B cell (primary cell): ENCODE measurements around the gene IST1. TPM values are rescaled to one million over a fixed set of nuclear protein-coding genes. Genes with fewer than 3 reads are reported as not detected.

Experiments used
- ATAC-seq: fragments of 200-7000 bp; cut with Tn5 transposase; one replicate; pipeline ENCODE4 v1.10.0; 2021; ENCODE audit warnings: low read depth, mild to moderate bottlenecking, moderate number of reproducible peaks, moderate library complexity
- CTCF ChIA-PET: fragments of 350-600 bp; sonication (Branson Sonifier 250); formaldehyde crosslinking; loops from one replicate; lab custom pipeline; 2021; ENCODE audit warnings: antibody characterized with exemption, inconsistent platforms; lab: Charles Lee
- POLR2A ChIA-PET: fragments of 350-600 bp; sonication (Branson Sonifier 250); formaldehyde crosslinking; loops from one replicate; lab custom pipeline; 2021; ENCODE audit warnings: antibody characterized with exemption; lab: Charles Lee
- DNase-seq: peaks from one replicate; pipeline ENCODE4 v3.0.0; 2013
- H2AFZ ChIP-seq: 2 replicates; pipeline ENCODE4 v1.6.1; 2012; ENCODE audit warnings: mild to moderate bottlenecking, low read depth, low read length; ENCODE audit not compliant: insufficient read depth, poor library complexity, severe bottlenecking
- H3K27ac ChIP-seq, 2 donors: 1 replicate in 1 of 2; 2 replicates in 1 of 2; pipeline ENCODE4 v1.5.1; 2012 to 2013; ENCODE audit warnings: low read length in 2 of 2, mild to moderate bottlenecking in 2 of 2, moderate library complexity in 1 of 2
- H3K27me3 ChIP-seq, 4 experiments: fragments of 200-600 bp in 1 of 4; sonication (generic) in 1 of 4; replicated peaks in 1 of 4; 1 replicate in 2 of 4; 2 replicates in 2 of 4; pipeline versions ENCODE4 v1.6.1 to v1.7.0; 2013 to 2016; ENCODE audit warnings: low read length in 3 of 4, mild to moderate bottlenecking in 2 of 4, mixed read lengths in 1 of 4, moderate library complexity in 1 of 4; ENCODE audit not compliant: insufficient read depth in 4 of 4, control insufficient read depth in 3 of 4; ENCODE audit errors: control extremely low read depth in 1 of 4
- H3K36me3 ChIP-seq, 2 experiments: replicated peaks in 1 of 2; 1 replicate in 1 of 2; 2 replicates in 1 of 2; pipeline versions ENCODE4 v1.6.1 to v1.7.1; 2013; ENCODE audit warnings: low read length in 1 of 2; ENCODE audit not compliant: insufficient read depth in 2 of 2, control insufficient read depth in 1 of 2; ENCODE audit errors: control extremely low read depth in 1 of 2, extremely low read depth in 1 of 2
- H3K4me1 ChIP-seq, 2 donors: fragments of 200-600 bp in 1 of 2; sonication (generic) in 1 of 2; 1 replicate in 1 of 2; 2 replicates in 1 of 2; pipeline versions ENCODE4 v1.5.1 to v1.6.1; 2013 to 2017; ENCODE audit warnings: low read length in 2 of 2; ENCODE audit not compliant: control insufficient read depth in 2 of 2, insufficient read depth in 2 of 2
- H3K4me2 ChIP-seq: replicated peaks from 2 replicates; pipeline ENCODE3; 2012; ENCODE audit warnings: mild to moderate bottlenecking, low read depth, low read length; ENCODE audit not compliant: poor library complexity, severe bottlenecking
- H3K4me3 ChIP-seq, 5 experiments: fragments of 200-600 bp in 1 of 5; sonication (generic) in 1 of 5; 1 replicate in 3 of 5; 2 replicates in 2 of 5; pipeline versions ENCODE4 v1.5.1 to v1.7.0; 2011 to 2016; ENCODE audit warnings: low read length in 4 of 5, mild to moderate bottlenecking in 4 of 5, low read depth in 2 of 5, control low read depth in 1 of 5, moderate library complexity in 1 of 5; ENCODE audit not compliant: insufficient read depth in 1 of 5; ENCODE audit errors: control extremely low read depth in 1 of 5, extremely low read depth in 1 of 5
- H3K79me2 ChIP-seq: fragments of 200-600 bp; sonication (generic); one replicate; pipeline ENCODE4 v1.6.0; 2016; ENCODE audit warnings: low read length; ENCODE audit not compliant: control insufficient read depth, insufficient read depth
- H3K9ac ChIP-seq: fragments of 200-600 bp; sonication (generic); 2 replicates; pipeline ENCODE4 v1.6.1; 2017; ENCODE audit warnings: mild to moderate bottlenecking, low read length, moderate library complexity
- H3K9me3 ChIP-seq, 3 donors: one replicate each; pipeline versions ENCODE4 v1.6.1 to v1.7.1; 2013; ENCODE audit warnings: low read length in 2 of 3; ENCODE audit not compliant: control insufficient read depth in 2 of 3, insufficient read depth in 1 of 3; ENCODE audit errors: control extremely low read depth in 1 of 3
- H4K20me1 ChIP-seq: 2 replicates; pipeline ENCODE4 v1.6.0; 2012; ENCODE audit warnings: mild to moderate bottlenecking, low read length; ENCODE audit not compliant: insufficient read depth, control insufficient read depth, poor library complexity, severe bottlenecking
- H3K27ac Mint-ChIP-seq: one replicate; pipeline ENCODE4 v1.8.0; 2021; ENCODE audit warnings: mixed read lengths
- H3K27me3 Mint-ChIP-seq: one replicate; pipeline ENCODE4 v1.8.0; 2021; ENCODE audit warnings: mixed read lengths
- H3K4me1 Mint-ChIP-seq: one replicate; pipeline ENCODE4 v1.8.0; 2021; ENCODE audit warnings: mixed read lengths
- H3K4me3 Mint-ChIP-seq: one replicate; pipeline ENCODE4 v1.8.0; 2021; ENCODE audit warnings: mixed read lengths
- H3K9me3 Mint-ChIP-seq: one replicate; pipeline ENCODE4 v1.8.0; 2022; ENCODE audit warnings: mixed read lengths; ENCODE audit not compliant: insufficient read depth
- CTCF ChIP-seq: fragments of 200-600 bp; IDR thresholded peaks from one replicate; pipeline ENCODE4 v1.8.0; 2022; ENCODE audit warnings: antibody characterized with exemption, mild to moderate bottlenecking
- EZH2 ChIP-seq: IDR thresholded peaks from 2 replicates; pipeline ENCODE4 v1.6.1; 2012; ENCODE audit warnings: borderline replicate concordance, low read depth, mild to moderate bottlenecking, moderate library complexity, low read length; ENCODE audit not compliant: insufficient read depth, poor library complexity, severe bottlenecking
- WGBS: methylation state at CpG from one replicate; pipeline ENCODE4 v1.1.5; 2013; ENCODE audit warnings: missing lambda C conversion rate; ENCODE audit not compliant: insufficient coverage; 5-methylcytosine and 5-hydroxymethylcytosine counted together
- intact Hi-C: fragments of 100-400 bp; cut with micrococcal nuclease; formaldehyde crosslinking; loops from one replicate; pipeline ENCODE4 v1.10.0; 2022
- polyA plus RNA-seq: library from polyadenylated mRNA; depleted of rRNA; stranded (reverse); fragments of >200 nt; gene quantifications from 2 replicates; pipeline ENCODE4 v1.2.3, GENCODE V29; 2012
- total RNA-seq, 2 donors: library from RNA; stranded (reverse); fragments of 120-200 nt in 1 of 2; gene quantifications; 1 replicate in 1 of 2; 2 replicates in 1 of 2; pipeline versions ENCODE4 v1.2.3 to v1.2.4, GENCODE V29; 2013 to 2022

Gene IST1
- total and polyA plus RNA-seq, 2 donors (not counting 1 experiment from before 2014, with no cell fraction given) = 182 to 268 TPM

GRCh38 chr16:71973001-71973400 is 77.7 kb downstream of the IST1 start:
- H3K9me3 Mint-ChIP-seq = no peaks in the 10 kb centered on the region
- intact Hi-C loops = no loop called here
- no peaks in the 10 kb centered on the region for H3K4me1 ChIP-seq
- DNase-seq (no peak), ATAC-seq (no peak)
- H3K4me3 ChIP-seq = no peak overlapping the region
- TF ChIP-seq EZH2 (no peak), CTCF (no peak)
- no peak overlapping the region for H3K4me3 Mint-ChIP-seq
- H3K9me3 ChIP-seq = no peaks in the 10 kb centered on the region
- ChIA-PET CTCF (interaction anchor here (2.5 kb wide), 1 partner anchor 11 kb away, joined by 11 read pairs; no protein-coding TSS in a partner anchor), POLR2A (no interaction called here)
- H3K27ac ChIP-seq = no peak overlapping the region
- no peaks in the 10 kb centered on the region for H3K27me3 ChIP-seq
- H3K4me2 ChIP-seq = no peak overlapping the region
- H3K27ac Mint-ChIP-seq = no peak overlapping the region
- H4K20me1 ChIP-seq = no peaks in the 10 kb centered on the region
- H3K9ac ChIP-seq = no peak overlapping the region
- H3K79me2 ChIP-seq = no peaks in the 10 kb centered on the region
- WGBS = 82% methylated on average over 9 of the region's 9 CpGs
- H3K27me3 Mint-ChIP-seq = peaks cover under 1% of the 10 kb centered on the region
- no peaks in the 10 kb centered on the region for H3K4me1 Mint-ChIP-seq
- H2AFZ ChIP-seq = no peak overlapping the region
- no peaks in the 10 kb centered on the region for H3K36me3 ChIP-seq

DNA sequence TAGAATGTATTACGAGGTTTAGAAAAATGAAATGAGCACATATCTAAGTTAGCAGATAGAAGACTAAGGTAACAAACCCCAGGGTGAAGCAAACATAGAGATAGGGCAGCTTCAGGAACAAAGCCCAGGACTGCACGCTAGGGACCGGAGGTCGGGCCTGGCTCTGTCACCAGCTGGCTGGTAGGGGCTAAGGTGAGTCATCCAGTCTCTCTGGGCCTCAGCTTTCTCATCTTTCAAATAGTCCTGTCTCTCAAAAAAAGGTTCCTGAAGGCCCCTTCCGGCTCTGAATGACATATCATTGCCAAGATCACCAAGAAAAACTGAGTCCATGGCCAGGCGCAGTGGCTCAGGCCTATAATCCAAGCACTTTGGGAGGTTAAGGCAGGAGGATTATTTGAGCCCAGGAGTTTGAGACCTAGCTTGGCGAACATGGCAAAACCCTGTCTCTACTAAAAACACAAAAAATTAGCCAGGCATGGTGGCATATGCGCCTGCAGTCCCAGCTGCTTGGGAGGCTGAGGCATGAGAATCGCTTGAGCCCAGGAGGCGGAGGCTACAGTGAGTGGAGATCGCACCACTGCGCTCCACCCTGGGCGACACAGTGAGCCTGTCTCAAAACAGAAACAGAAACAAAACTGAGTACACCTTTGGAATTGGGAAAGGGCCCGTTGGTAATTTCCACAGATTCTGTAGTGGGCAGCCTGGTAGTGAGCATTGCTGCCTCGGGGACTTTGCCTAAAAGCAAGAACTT is 78.9 kb downstream of the IST1 start:
- H3K79me2 ChIP-seq = no peaks in the 10 kb centered on the region
- TF ChIP-seq EZH2 = no peak
- TF ChIP-seq CTCF = no peak
- no peak overlapping the region for H3K9ac ChIP-seq
- ATAC-seq (no peak), DNase-seq (no peak)
- H3K27me3 Mint-ChIP-seq = peaks cover 2% of the 10 kb centered on the region
- intact Hi-C loops = no loop called here
- no peaks in the 10 kb centered on the region for H4K20me1 ChIP-seq
- no peaks in the 10 kb centered on the region for H3K36me3 ChIP-seq
- 96% methylated on average over 12 of the region's 15 CpGs for WGBS
- H3K27ac ChIP-seq = no peak overlapping the region
- H3K4me2 ChIP-seq = no peak overlapping the region
- H3K9me3 ChIP-seq = no peaks in the 10 kb centered on the region
- CTCF ChIA-PET = no interaction called here
- H3K4me3 ChIP-seq = no peak overlapping the region
- H3K27ac Mint-ChIP-seq = no peak overlapping the region
- H3K4me1 Mint-ChIP-seq = no peaks in the 10 kb centered on the region
- no peaks in the 10 kb centered on the region for H3K27me3 ChIP-seq
- H3K4me3 Mint-ChIP-seq = no peak overlapping the region
- POLR2A ChIA-PET = no interaction called here
- H3K9me3 Mint-ChIP-seq = no peaks in the 10 kb centered on the region
- no peaks in the 10 kb centered on the region for H3K4me1 ChIP-seq
- no peak overlapping the region for H2AFZ ChIP-seq

Other genes with a start within 250 kb of the IST1 start
- gene PHLPP2, start 170.8 kb upstream of the IST1 start, total RNA-seq = 16.1 and 17.6 TPM in 2 replicates
- gene PHLPP2, start 170.8 kb upstream of the IST1 start, polyA plus RNA-seq = 7.2 and 10.8 TPM in 2 replicates
- gene AP1G1, start 86.7 kb upstream of the IST1 start, total RNA-seq = 142 and 159 TPM in 2 replicates
- 43.8 and 87.6 TPM in 2 replicates for gene AP1G1, start 86.7 kb upstream of the IST1 start, polyA plus RNA-seq
- gene ATXN1L, start 49.6 kb upstream of the IST1 start, total RNA-seq = 38.4 and 39.5 TPM in 2 replicates
- gene ATXN1L, start 49.6 kb upstream of the IST1 start, polyA plus RNA-seq = 21.3 and 43.4 TPM in 2 replicates
- 31.2 and 35.6 TPM in 2 replicates for gene ZNF821, start 11.3 kb upstream of the IST1 start, total RNA-seq
- gene ZNF821, start 11.3 kb upstream of the IST1 start, polyA plus RNA-seq = 35.8 and 38.1 TPM in 2 replicates
- not detected in 2 replicates for gene PKD1L3, start 104.9 kb downstream of the IST1 start, total RNA-seq
- gene PKD1L3, start 104.9 kb downstream of the IST1 start, polyA plus RNA-seq = 0.06 and 0.07 TPM in 2 replicates
- gene DHODH, start 113.2 kb downstream of the IST1 start, total RNA-seq = 11.3 and 14.7 TPM in 2 replicates
- 6.4 and 7.4 TPM in 2 replicates for gene DHODH, start 113.2 kb downstream of the IST1 start, polyA plus RNA-seq
- not detected in 2 replicates for gene HP, start 159.0 kb downstream of the IST1 start, total RNA-seq
- gene HP, start 159.0 kb downstream of the IST1 start, polyA plus RNA-seq = not detected in 2 replicates
- not detected in 2 replicates for gene HPR, start 167.7 kb downstream of the IST1 start, total RNA-seq
- not detected in 2 replicates for gene HPR, start 167.7 kb downstream of the IST1 start, polyA plus RNA-seq
- 15.4 and 16.1 TPM in 2 replicates for gene TXNL4B, start 198.1 kb downstream of the IST1 start, total RNA-seq
- gene TXNL4B, start 198.1 kb downstream of the IST1 start, polyA plus RNA-seq = 9.9 and 11.9 TPM in 2 replicates
- 114 and 124 TPM in 2 replicates for gene DHX38, start 198.3 kb downstream of the IST1 start, total RNA-seq
- gene DHX38, start 198.3 kb downstream of the IST1 start, polyA plus RNA-seq = 98.2 and 197 TPM in 2 replicates